BE2C (cell line): ENCODE measurements around the gene TRPM3.

Experiments
- DNase-seq: peaks from one replicate; pipeline ENCODE4 v3.0.0-alpha.2; 2020
- H3K27me3 ChIP-seq: fragments of 250-450 bp; sonication (Bioruptor Pico); 2 replicates; pipeline ENCODE4 v1.5.1; 2020; ENCODE audit warnings: mild to moderate bottlenecking
- H3K36me3 ChIP-seq: fragments of 250-450 bp; sonication (Bioruptor Pico); 2 replicates; pipeline ENCODE4 v1.5.1; 2020; ENCODE audit warnings: mild to moderate bottlenecking
- H3K4me1 ChIP-seq: fragments of 250-450 bp; sonication (Bioruptor Pico); 2 replicates; pipeline ENCODE4 v1.5.1; 2020
- H3K4me3 ChIP-seq: 2 replicates; pipeline ENCODE4 v1.5.1; 2011; ENCODE audit warnings: low read depth, low read length
- H3K9me3 ChIP-seq: fragments of 250-450 bp; sonication (Bioruptor Pico); 2 replicates; pipeline ENCODE4 v1.5.1; 2020
- CTCF ChIP-seq: IDR thresholded peaks from 2 replicates; pipeline ENCODE4 v1.5.1; 2012; ENCODE audit warnings: mild to moderate bottlenecking, low read depth, low read length

TRPM3 gene

GRCh38 chr9:71097671-71098070 is 23.8 kb downstream of the TRPM3 start:
- Histone ChIP-seq H3K36me3 (no peaks in the 10 kb centered on the region), H3K4me3 (no peak overlapping the region), H3K9me3 (no peaks in the 10 kb centered on the region), H3K4me1 (peaks cover 11% of the 10 kb centered on the region), H3K27me3 (no peaks in the 10 kb centered on the region)
- no peak for DNase-seq
- TF ChIP-seq CTCF = no peak

GRCh38 chr9:71096421-71097108 is 24.9 kb downstream of the TRPM3 start:
- peaks cover 11% of the 10 kb centered on the region for H3K4me1 ChIP-seq
- H3K36me3 ChIP-seq = no peaks in the 10 kb centered on the region
- H3K4me3 ChIP-seq = no peak overlapping the region
- no peak for DNase-seq
- no peaks in the 10 kb centered on the region for H3K9me3 ChIP-seq
- H3K27me3 ChIP-seq = no peaks in the 10 kb centered on the region
- no peak for TF ChIP-seq CTCF

- no peaks in the 10 kb centered on the region for H3K36me3 ChIP-seq
- no peak for DNase-seq
- H3K9me3 ChIP-seq = no peaks in the 10 kb centered on the region
- H3K4me3 ChIP-seq = no peak overlapping the region
- no peak for TF ChIP-seq CTCF
- no peaks in the 10 kb centered on the region for H3K27me3 ChIP-seq
- peaks cover 11% of the 10 kb centered on the region for H3K4me1 ChIP-seq
Observed at GRCh38 chr9:71094708-71095251, 26.6 kb downstream of the TRPM3 start.

GRCh38 chr9:71090896-71091295 is 30.5 kb downstream of the TRPM3 start:
- H3K9me3 ChIP-seq = no peaks in the 10 kb centered on the region
- H3K27me3 ChIP-seq = no peaks in the 10 kb centered on the region
- TF ChIP-seq CTCF = no peak
- no peaks in the 10 kb centered on the region for H3K36me3 ChIP-seq
- no peak for DNase-seq
- H3K4me3 ChIP-seq = no peak overlapping the region
- peaks cover 3% of the 10 kb centered on the region for H3K4me1 ChIP-seq

- no peaks in the 10 kb centered on the region; the same call in 1 of the 2 replicates for H3K4me1 ChIP-seq
- no peaks in the 10 kb centered on the region for H3K9me3 ChIP-seq
- DNase-seq = no peak
- no peaks in the 10 kb centered on the region for H3K27me3 ChIP-seq
- no peak overlapping the region for H3K4me3 ChIP-seq
- TF ChIP-seq CTCF = no peak
- H3K36me3 ChIP-seq = no peaks in the 10 kb centered on the region
Observed at GRCh38 chr9:71079451-71079850, 42.0 kb downstream of the TRPM3 start.

- DNase-seq = no peak
- TF ChIP-seq CTCF = no peak
- Histone ChIP-seq H3K27me3 (no peaks in the 10 kb centered on the region), H3K9me3 (no peaks in the 10 kb centered on the region), H3K36me3 (no peaks in the 10 kb centered on the region), H3K4me1 (no peaks in the 10 kb centered on the region), H3K4me3 (no peak overlapping the region)
Observed at GRCh38 chr9:71076096-71076495, 45.3 kb downstream of the TRPM3 start.
